H1 (cell line): ENCODE results near the gene TBC1D4. TPM values are rescaled to one million over a fixed set of nuclear protein-coding genes. Genes with fewer than 3 reads are reported as not detected.

Experiments
- ATF2 ChIP-seq: IDR thresholded peaks from 2 replicates; pipeline ENCODE4 v1.6.1; 2012; ENCODE audit warnings: low read length, inconsistent platforms
- CBX8 ChIP-seq: fragments of 300-800, 300-1000 bp; sonication (generic); IDR thresholded peaks from 2 replicates; pipeline ENCODE4 v1.7.1; 2016; ENCODE audit warnings: low read depth, low read length, borderline replicate concordance
- HDAC2 ChIP-seq, 2 experiments: fragments of 300-600 bp in 1 of 2; sonication (generic) in 1 of 2; IDR thresholded peaks; 2 replicates each; pipeline ENCODE4 v1.6.1; 2011 to 2012; ENCODE audit warnings: low read depth in 2 of 2, low read length in 2 of 2, mild to moderate bottlenecking in 2 of 2, moderate library complexity in 2 of 2, borderline replicate concordance in 1 of 2, inconsistent platforms in 1 of 2
- POLR2A ChIP-seq, 2 experiments: IDR thresholded peaks; 1 replicate in 1 of 2; 2 replicates in 1 of 2; pipeline ENCODE4 v1.6.1; 2011; ENCODE audit warnings: low read depth in 2 of 2, low read length in 2 of 2, mild to moderate bottlenecking in 2 of 2; ENCODE audit errors: control extremely low read depth in 1 of 2
- SAP30 ChIP-seq: fragments of 300-600 bp; sonication (generic); IDR thresholded peaks from 2 replicates; pipeline ENCODE4 v1.7.1; 2012; ENCODE audit warnings: low read length, moderate library complexity, mild to moderate bottlenecking, inconsistent platforms; ENCODE audit not compliant: insufficient read depth, insufficient replicate concordance
- polyA plus RNA-seq, 7 experiments: library from polyadenylated mRNA; depleted of rRNA in 3 of 7; stranded (reverse) in 5 of 7; unstranded in 2 of 7; fragments of >200 nt in 5 of 7; fragments of 200-250 nt in 2 of 7; gene quantifications; 1 replicate in 5 of 7; 2 replicates in 1 of 7; 4 replicates in 1 of 7; pipeline versions ENCODE4 v1.2.1 to v1.2.3, GENCODE V29; 2011 to 2013; ENCODE audit warnings: missing spikeins in 2 of 7, mixed read lengths in 2 of 7
- total RNA-seq: library from RNA; stranded (reverse); fragmentation: NEBNext Ultra II Directional; extraction: Animal tissue kit (Norgen Biotek cat#: 25700); gene quantifications from 2 replicates; pipeline ENCODE4 v1.2.1, GENCODE V29; 2021

TBC1D4 gene
- total and polyA plus RNA-seq, 2 of the 8 experiments (the other 6 are each of a cell fraction or from before 2014, with no cell fraction given), result 16.7 to 39.0 TPM

DNA sequence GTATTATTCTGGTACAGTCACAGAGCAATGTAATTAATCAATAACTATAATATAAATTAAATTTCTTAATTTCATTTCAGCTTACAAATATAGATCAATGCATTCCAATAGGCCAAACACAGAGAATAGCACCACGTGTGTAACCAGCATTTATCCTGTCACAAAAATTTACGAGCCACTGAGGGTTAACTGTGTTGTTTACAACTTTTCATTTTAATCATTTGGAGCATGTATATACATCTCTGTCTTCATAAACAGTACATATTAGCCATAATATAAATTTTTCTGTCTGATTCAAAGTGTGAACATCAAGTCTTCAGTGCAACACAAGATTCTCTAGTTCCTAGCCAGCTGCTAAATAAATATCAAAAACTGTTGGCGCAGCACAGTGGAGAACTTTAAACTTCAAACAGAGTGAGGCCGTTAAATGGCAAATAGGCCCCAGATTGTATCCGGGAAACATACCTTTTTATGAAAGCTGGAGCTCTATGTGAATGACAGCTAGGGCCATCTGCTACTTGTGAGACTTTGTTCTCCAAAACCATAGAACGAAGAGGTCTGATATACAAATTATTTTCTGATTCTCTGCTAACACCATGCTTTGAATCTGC lies 105.1 kb downstream of the TBC1D4 start (continued):
- TF ChIP-seq ATF2, result no peak
- no peak for TF ChIP-seq HDAC2 (IDR thresholded peaks at IDR 0.05; ENCODE audit: borderline replicate concordance in 1 of 2, low read depth in 2 of 2, low read length in 2 of 2)
- TF ChIP-seq SAP30, result no peak
- no peak for TF ChIP-seq CBX8
- no peak for TF ChIP-seq POLR2A (IDR thresholded peaks at IDR 0.05; ENCODE audit: control extremely low read depth in 1 of 2, low read depth in 2 of 2, low read length in 2 of 2)
